ENCODE measurements around the gene CALM1. TPM values are rescaled to one million over a fixed set of nuclear protein-coding genes. Genes with fewer than 3 reads are reported as not detected.
"Not testable (repeated sequence)": the region's sequence is repeated elsewhere in the genome, so short reads cannot be mapped to it uniquely, and the experiment has no call there.

The CALM1 gene
- polyA plus RNA-seq, 1 donor = 205 TPM

GRCh38 chr14:90383126-90383730 lies 13.6 kb upstream of the CALM1 start:
- peak; percentile 97 for DNase-seq (ENCODE audit: low read depth)

GRCh38 chr14:90383731-90384542 lies 12.9 kb upstream of the CALM1 start:
- no peak for DNase-seq (ENCODE audit: low read depth)

GRCh38 chr14:90384543-90384911 lies 12.3 kb upstream of the CALM1 start:
- no peak for DNase-seq (ENCODE audit: low read depth)

- DNase-seq (ENCODE audit: low read depth) = no peak
Measured at GRCh38 chr14:90386321-90386720, 10.5 kb upstream of the CALM1 start.

- DNase-seq (ENCODE audit: low read depth) = no peak
Measured at GRCh38 chr14:90387206-90387760, 9.5 kb upstream of the CALM1 start.

GRCh38 chr14:90388437-90388836 lies 8.4 kb upstream of the CALM1 start:
- DNase-seq (ENCODE audit: low read depth) = no peak

- no peak for DNase-seq (ENCODE audit: low read depth)
Measured at GRCh38 chr14:90388982-90389381, 7.8 kb upstream of the CALM1 start.

GRCh38 chr14:90393966-90394365 lies 2.9 kb upstream of the CALM1 start:
- DNase-seq (ENCODE audit: low read depth) = no peak

GRCh38 chr14:90394782-90395181 lies 2.0 kb upstream of the CALM1 start:
- DNase-seq (ENCODE audit: low read depth) = not testable (repeated sequence)

- no peak for DNase-seq (ENCODE audit: low read depth)
Measured at GRCh38 chr14:90397425-90398314, 841 bp downstream of the CALM1 start.

GRCh38 chr14:90398315-90398839 lies 1.5 kb downstream of the CALM1 start:
- DNase-seq (ENCODE audit: low read depth) = no peak

- DNase-seq (ENCODE audit: low read depth) = no peak
Measured at GRCh38 chr14:90398841-90399540, 2.2 kb downstream of the CALM1 start.

GRCh38 chr14:90399541-90400444 lies 3.0 kb downstream of the CALM1 start:
- DNase-seq (ENCODE audit: low read depth) = peak; percentile 83

- no peak for DNase-seq (ENCODE audit: low read depth)
Measured at GRCh38 chr14:90400904-90401561, 4.2 kb downstream of the CALM1 start.

- no peak for DNase-seq (ENCODE audit: low read depth)
Measured at GRCh38 chr14:90402016-90402415, 5.2 kb downstream of the CALM1 start.

GRCh38 chr14:90403065-90403464 lies 6.2 kb downstream of the CALM1 start:
- DNase-seq (ENCODE audit: low read depth) = no peak

GRCh38 chr14:90405101-90405500 lies 8.3 kb downstream of the CALM1 start:
- no peak for DNase-seq (ENCODE audit: low read depth)

GRCh38 chr14:90405755-90406154 lies 8.9 kb downstream of the CALM1 start:
- no peak for DNase-seq (ENCODE audit: low read depth)

- no peak for DNase-seq (ENCODE audit: low read depth)
Measured at GRCh38 chr14:90406384-90406798, 9.6 kb downstream of the CALM1 start.

GRCh38 chr14:90407230-90407629 lies 10.4 kb downstream of the CALM1 start:
- DNase-seq (ENCODE audit: low read depth) = no peak
